ENCODE data around the gene AUNIP.

- no peak for TF ChIP-seq FOXM1 (IDR thresholded peaks at IDR 0.05; ENCODE audit: borderline replicate concordance, low read depth)
- no peak for TF ChIP-seq EGR1 (IDR thresholded peaks at IDR 0.05)
- TF ChIP-seq CREB1 (IDR thresholded peaks at IDR 0.05; ENCODE audit: low read depth): no peak
- TF ChIP-seq NFIC (IDR thresholded peaks at IDR 0.05): no peak
- TF ChIP-seq REST (IDR thresholded peaks at IDR 0.05; ENCODE audit: low read depth): no peak
- TF ChIP-seq YY1 (IDR thresholded peaks at IDR 0.05; ENCODE audit: low read depth): no peak
- no peak for TF ChIP-seq MAX (IDR thresholded peaks at IDR 0.05)
Measured at GRCh38 chr1:25808481-25809244, 50.6 kb downstream of the AUNIP start.
